Hematopoietic multipotent progenitor cell treated with erythropoietin and hydrocortisone succinate and interleukin-3 and kit ligand, for 15 days (in vitro differentiated cells): ENCODE measurements around the gene ATPAF2.

ENCODE experiments used
- DNase-seq: peaks from one replicate; pipeline ENCODE4 v3.0.0-alpha.2; 2015; ENCODE audit warnings: low spot score

ATPAF2 gene

GRCh38 chr17:18038861-18039534 lies at the start of gene ATPAF2, which contains the start of gene GID4:
TSS of gene ATPAF2 (minus strand) at chr17:18039168. CDS start at chr17:18039013, 155 bp downstream.
TSS of gene GID4 (plus strand) at chr17:18039408. CDS start at chr17:18039465, 57 bp downstream.
- DNase-seq = peak; percentile 99

- peak; percentile 91 for DNase-seq
Observed at GRCh38 chr17:18087610-18088491, 48.9 kb upstream of the ATPAF2 start, which contains the start of gene DRG2. TSS of gene DRG2 (plus strand) at chr17:18087948. CDS start at chr17:18088024, 76 bp downstream.

GRCh38 chr17:18084256-18084655 lies 45.3 kb upstream of the ATPAF2 start:
- DNase-seq = no peak

- no peak for DNase-seq
Observed at GRCh38 chr17:18079543-18079942, 40.6 kb upstream of the ATPAF2 start.

- DNase-seq = no peak
Observed at GRCh38 chr17:18076936-18077335, 38.0 kb upstream of the ATPAF2 start.

GRCh38 chr17:18074566-18075272 lies 35.8 kb upstream of the ATPAF2 start:
- DNase-seq = no peak

GRCh38 chr17:18071751-18072150 lies 32.8 kb upstream of the ATPAF2 start:
- no peak for DNase-seq

- DNase-seq = no peak
Observed at GRCh38 chr17:18070861-18071340, 31.9 kb upstream of the ATPAF2 start.

GRCh38 chr17:18069101-18069500 lies 30.1 kb upstream of the ATPAF2 start:
- DNase-seq = no peak

- DNase-seq = no peak
Observed at GRCh38 chr17:18066866-18067265, 27.9 kb upstream of the ATPAF2 start.

- no peak for DNase-seq
Observed at GRCh38 chr17:18065546-18065945, 26.6 kb upstream of the ATPAF2 start.

GRCh38 chr17:18064053-18064452 lies 25.1 kb upstream of the ATPAF2 start:
- DNase-seq = no peak

GRCh38 chr17:18059283-18059682 lies 20.3 kb upstream of the ATPAF2 start:
- no peak for DNase-seq

GRCh38 chr17:18056214-18056613 lies 17.2 kb upstream of the ATPAF2 start:
- no peak for DNase-seq

- DNase-seq = no peak
Observed at GRCh38 chr17:18055597-18055996, 16.6 kb upstream of the ATPAF2 start.

- DNase-seq = no peak
Observed at GRCh38 chr17:18045691-18046350, 6.9 kb upstream of the ATPAF2 start.

GRCh38 chr17:18044609-18045008 lies 5.6 kb upstream of the ATPAF2 start:
- DNase-seq = no peak

- DNase-seq = no peak
Observed at GRCh38 chr17:18043491-18043890, 4.5 kb upstream of the ATPAF2 start.

GRCh38 chr17:18042983-18043382 lies 4.0 kb upstream of the ATPAF2 start:
- peak; percentile 45 for DNase-seq

GRCh38 chr17:18041776-18042175 lies 2.8 kb upstream of the ATPAF2 start:
- no peak for DNase-seq

GRCh38 chr17:18040261-18040858 lies 1.4 kb upstream of the ATPAF2 start:
- DNase-seq = no peak
